GM21423 (cell line): ENCODE results near the gene RFC4.
A peak's percentile ranks its signal among the peaks of the same experiment; 100 is the strongest.
"Not testable (repeated sequence)": the region's sequence is repeated elsewhere in the genome, so short reads cannot be mapped to it uniquely, and the experiment has no call there.

ENCODE experiments used
- ATAC-seq: cut with Tn5 transposase; IDR thresholded peaks from one replicate; pipeline ENCODE4 v1.9.1; 2021; ENCODE audit warnings: mild to moderate bottlenecking, moderate library complexity; ENCODE audit not compliant: unreplicated experiment

Gene RFC4

GRCh38 chr3:186806089-186807055 is at the start of gene RFC4:
Gene RFC4, minus strand, starts transcription at chr3:186806482. Its CDS starts 1,769 bp downstream, at chr3:186804713.
- peak; percentile 88 for ATAC-seq

- no peak for ATAC-seq
Observed at GRCh38 chr3:186854954-186855353, 48.7 kb upstream of the RFC4 start.

- no peak for ATAC-seq
Observed at GRCh38 chr3:186854146-186854545, 47.9 kb upstream of the RFC4 start.

GRCh38 chr3:186852994-186853393 is 46.7 kb upstream of the RFC4 start:
- ATAC-seq = no peak

- ATAC-seq = not testable (repeated sequence)
Observed at GRCh38 chr3:186851835-186852234, 45.6 kb upstream of the RFC4 start.

- ATAC-seq = peak; percentile 62
Observed at GRCh38 chr3:186849374-186849975, 43.2 kb upstream of the RFC4 start.

- no peak for ATAC-seq
Observed at GRCh38 chr3:186847437-186847836, 41.2 kb upstream of the RFC4 start.

GRCh38 chr3:186845756-186846155 is 39.5 kb upstream of the RFC4 start:
- ATAC-seq = no peak

- no peak for ATAC-seq
Observed at GRCh38 chr3:186844908-186845307, 38.6 kb upstream of the RFC4 start.

GRCh38 chr3:186843039-186843432 is 36.8 kb upstream of the RFC4 start:
- ATAC-seq = no peak

- no peak for ATAC-seq
Observed at GRCh38 chr3:186842426-186843038, 36.2 kb upstream of the RFC4 start, which contains the start of gene ADIPOQ. Gene ADIPOQ, plus strand, starts transcription at chr3:186842710. Its CDS starts 10,349 bp downstream, at chr3:186853059.

- ATAC-seq = no peak
Observed at GRCh38 chr3:186841620-186842019, 35.3 kb upstream of the RFC4 start.

- no peak for ATAC-seq
Observed at GRCh38 chr3:186839874-186840641, 33.8 kb upstream of the RFC4 start.

- ATAC-seq = no peak
Observed at GRCh38 chr3:186832276-186832675, 26.0 kb upstream of the RFC4 start.

- ATAC-seq = no peak
Observed at GRCh38 chr3:186831798-186832197, 25.5 kb upstream of the RFC4 start.

- no peak for ATAC-seq
Observed at GRCh38 chr3:186828340-186828739, 22.1 kb upstream of the RFC4 start.

GRCh38 chr3:186826976-186827857 is 20.9 kb upstream of the RFC4 start:
- ATAC-seq = peak; percentile 89

GRCh38 chr3:186826410-186826975 is 20.2 kb upstream of the RFC4 start:
- ATAC-seq = no peak

- ATAC-seq = no peak
Observed at GRCh38 chr3:186825872-186826409, 19.7 kb upstream of the RFC4 start.
